NCI-H460 (cell line): ENCODE results near the gene FAM151A. TPM values are rescaled to one million over a fixed set of nuclear protein-coding genes. Genes with fewer than 3 reads are reported as not detected.

Experiments
- DNase-seq: peaks from one replicate; pipeline ENCODE4 v3.0.0-alpha.2; 2016; ENCODE audit warnings: low read depth; ENCODE audit errors: extremely low read depth
- total RNA-seq: library from RNA; depleted of rRNA; stranded (reverse); fragments of >200 nt; shearing (Covaris generic); gene quantifications from 2 replicates; pipeline ENCODE4 v1.2.3, GENCODE V29; 2014

Gene FAM151A
- total RNA-seq, 1 experiment from 2014 or later, result not detected

- no peak for DNase-seq
Measured at GRCh38 chr1:54583307-54583686, 40.0 kb downstream of the FAM151A start.

GRCh38 chr1:54582566-54583306 is 40.6 kb downstream of the FAM151A start:
- DNase-seq, result no peak

GRCh38 chr1:54581621-54582035 is 41.7 kb downstream of the FAM151A start:
- no peak for DNase-seq

GRCh38 chr1:54580856-54581550 is 42.3 kb downstream of the FAM151A start:
- no peak for DNase-seq

GRCh38 chr1:54579337-54579781 is 44.0 kb downstream of the FAM151A start:
- DNase-seq, result no peak

- no peak for DNase-seq
Measured at GRCh38 chr1:54577612-54578011, 45.7 kb downstream of the FAM151A start.

- DNase-seq, result no peak
Measured at GRCh38 chr1:54575605-54576290, 47.6 kb downstream of the FAM151A start.

GRCh38 chr1:54575161-54575560 is 48.2 kb downstream of the FAM151A start:
- DNase-seq, result no peak

- DNase-seq, result no peak
Measured at GRCh38 chr1:54574158-54574778, 49.1 kb downstream of the FAM151A start.

GRCh38 chr1:54572542-54572850 is 50.8 kb downstream of the FAM151A start:
- DNase-seq, result no peak

- DNase-seq, result no peak
Measured at GRCh38 chr1:54571803-54572541, 51.4 kb downstream of the FAM151A start.

- no peak for DNase-seq
Measured at GRCh38 chr1:54571326-54571725, 52.0 kb downstream of the FAM151A start.

GRCh38 chr1:54570161-54570560 is 53.2 kb downstream of the FAM151A start:
- DNase-seq, result no peak

GRCh38 chr1:54569339-54569738 is 54.0 kb downstream of the FAM151A start:
- no peak for DNase-seq

- no peak for DNase-seq
Measured at GRCh38 chr1:54567961-54568360, 55.4 kb downstream of the FAM151A start.

- no peak for DNase-seq
Measured at GRCh38 chr1:54566438-54567141, 56.7 kb downstream of the FAM151A start.

GRCh38 chr1:54565113-54565501 is 58.2 kb downstream of the FAM151A start:
- no peak for DNase-seq

GRCh38 chr1:54564312-54565112 is 58.8 kb downstream of the FAM151A start:
- DNase-seq, result no peak

- DNase-seq, result no peak
Measured at GRCh38 chr1:54559771-54560231, 63.5 kb downstream of the FAM151A start.
